H9 (cell line): Measurements from ENCODE around the gene SUSD2. TPM values are rescaled to one million over a fixed set of nuclear protein-coding genes. Genes with fewer than 3 reads are reported as not detected.
A peak's percentile ranks its signal among the peaks of the same experiment; 100 is the strongest.

Experiments
- DNase-seq: peaks from one replicate; pipeline ENCODE4 v3.0.0-alpha.2; 2017
- H2AFZ ChIP-seq: one replicate; pipeline ENCODE4 v1.6.1; 2013; ENCODE audit warnings: mild to moderate bottlenecking, low read length, control low read depth, moderate library complexity
- H2AK5ac ChIP-seq: 2 replicates; pipeline ENCODE4 v1.6.1; 2013; ENCODE audit warnings: low read length, control low read depth, mixed read lengths; ENCODE audit not compliant: insufficient read length
- H2BK120ac ChIP-seq: one replicate; pipeline ENCODE4 v1.6.1; 2013; ENCODE audit warnings: low read depth, mild to moderate bottlenecking, low read length, control low read depth, inconsistent platforms; ENCODE audit not compliant: poor library complexity, severe bottlenecking
- H2BK12ac ChIP-seq: 2 replicates; pipeline ENCODE4 v1.6.1; 2013; ENCODE audit warnings: low read length, control low read depth, mixed read lengths, low read depth; ENCODE audit not compliant: insufficient read length
- H2BK15ac ChIP-seq: 2 replicates; pipeline ENCODE4 v1.6.1; 2013; ENCODE audit warnings: low read depth, low read length, control low read depth
- H2BK20ac ChIP-seq: one replicate; pipeline ENCODE4 v1.6.1; 2013; ENCODE audit warnings: low read depth, mild to moderate bottlenecking, low read length, control low read depth, inconsistent platforms; ENCODE audit not compliant: poor library complexity, severe bottlenecking
- H2BK5ac ChIP-seq: 2 replicates; pipeline ENCODE4 v1.6.1; 2013; ENCODE audit warnings: low read length, control low read depth, mixed read lengths; ENCODE audit not compliant: insufficient read length
- H3K14ac ChIP-seq: 2 replicates; pipeline ENCODE4 v1.6.1; 2013; ENCODE audit warnings: low read length, control low read depth; ENCODE audit not compliant: insufficient read depth
- H3K18ac ChIP-seq: 2 replicates; pipeline ENCODE4 v1.6.1; 2013; ENCODE audit warnings: low read depth, mild to moderate bottlenecking, mixed read lengths, low read length, control low read depth; ENCODE audit not compliant: insufficient read length
- H3K23ac ChIP-seq: 2 replicates; pipeline ENCODE4 v1.6.1; 2013; ENCODE audit warnings: low read length, control low read depth, mixed read lengths, low read depth; ENCODE audit not compliant: insufficient read length
- H3K23me2 ChIP-seq: 2 replicates; pipeline ENCODE4 v1.6.1; 2013; ENCODE audit warnings: low read depth, mild to moderate bottlenecking, mixed read lengths, low read length, control low read depth; ENCODE audit not compliant: insufficient read length, poor library complexity, severe bottlenecking
- H3K27ac ChIP-seq: 2 replicates; pipeline ENCODE4 v1.5.1; 2013; ENCODE audit warnings: low read length, control low read depth, mixed read lengths, low read depth; ENCODE audit not compliant: insufficient read length
- H3K27me3 ChIP-seq: 2 replicates; pipeline ENCODE4 v1.6.1; 2013; ENCODE audit warnings: low read length, control low read depth, inconsistent platforms; ENCODE audit not compliant: insufficient read depth
- H3K4ac ChIP-seq: 2 replicates; pipeline ENCODE4 v1.6.1; 2013; ENCODE audit warnings: low read depth, mild to moderate bottlenecking, control low read depth, inconsistent platforms, low read length, moderate library complexity
- H3K4me1 ChIP-seq: 2 replicates; pipeline ENCODE4 v1.6.1; 2013; ENCODE audit warnings: low read length, control low read depth, inconsistent platforms; ENCODE audit not compliant: insufficient read depth
- H3K4me2 ChIP-seq: 2 replicates; pipeline ENCODE4 v1.6.1; 2013; ENCODE audit warnings: low read length, control low read depth, mixed read lengths; ENCODE audit not compliant: insufficient read length, insufficient read depth
- H3K56ac ChIP-seq: 2 replicates; pipeline ENCODE4 v1.6.1; 2013; ENCODE audit warnings: low read depth, mild to moderate bottlenecking, mixed read lengths, low read length, control low read depth; ENCODE audit not compliant: insufficient read length
- H3K79me1 ChIP-seq: 2 replicates; pipeline ENCODE4 v1.6.1; 2013; ENCODE audit warnings: low read depth, mild to moderate bottlenecking, moderate library complexity, low read length, control low read depth, inconsistent platforms; ENCODE audit not compliant: insufficient read depth, poor library complexity, severe bottlenecking
- H3K79me2 ChIP-seq: 2 replicates; pipeline ENCODE4 v1.6.1; 2013; ENCODE audit warnings: low read length, control low read depth, inconsistent platforms; ENCODE audit not compliant: insufficient read depth
- H3K9ac ChIP-seq: 2 replicates; pipeline ENCODE4 v1.6.1; 2013; ENCODE audit warnings: low read length, control low read depth, mixed read lengths; ENCODE audit not compliant: insufficient read length; ENCODE audit errors: extremely low read depth
- H3K9me3 ChIP-seq: one replicate; pipeline ENCODE4 v1.6.1; 2013; ENCODE audit warnings: low read depth, low read length, inconsistent platforms; ENCODE audit not compliant: control insufficient read depth
- H3T11ph ChIP-seq: one replicate; pipeline ENCODE4 v1.6.1; 2013; ENCODE audit warnings: mild to moderate bottlenecking, low read length, control low read depth, inconsistent platforms
- H4K20me1 ChIP-seq: one replicate; pipeline ENCODE4 v1.6.1; 2013; ENCODE audit not compliant: control insufficient read depth, insufficient read length, insufficient read depth
- H4K5ac ChIP-seq: 2 replicates; pipeline ENCODE4 v1.6.1; 2013; ENCODE audit warnings: low read depth, mild to moderate bottlenecking, mixed read lengths, low read length, control low read depth; ENCODE audit not compliant: insufficient read length
- H4K8ac ChIP-seq: replicated peaks from 2 replicates; pipeline ENCODE4 v1.6.1; 2013; ENCODE audit warnings: low read length, control low read depth, mixed read lengths, low read depth; ENCODE audit not compliant: insufficient read length
- H4K91ac ChIP-seq: 2 replicates; pipeline ENCODE4 v1.6.1; 2013; ENCODE audit warnings: low read depth, mild to moderate bottlenecking, moderate library complexity, mixed read lengths, low read length, control low read depth; ENCODE audit not compliant: insufficient read length
- H3K27ac Mint-ChIP-seq, 3 experiments: 2 replicates in 2 of 3; 3 replicates in 1 of 3; pipeline ENCODE4 v1.8.0; 2020 to 2021; ENCODE audit warnings: mixed read lengths in 3 of 3, mild to moderate bottlenecking in 1 of 3, moderate library complexity in 1 of 3
- H3K27me3 Mint-ChIP-seq: 2 replicates; pipeline ENCODE4 v1.8.0; 2021; ENCODE audit warnings: low read depth, mild to moderate bottlenecking, moderate library complexity, mixed read lengths
- H3K36me3 Mint-ChIP-seq, 3 experiments: 2 replicates in 2 of 3; 3 replicates in 1 of 3; pipeline ENCODE4 v1.8.0; 2020 to 2021; ENCODE audit warnings: low read depth in 3 of 3, mixed read lengths in 3 of 3; ENCODE audit not compliant: insufficient read depth in 1 of 3
- H3K4me1 Mint-ChIP-seq, 2 experiments: 2 replicates each; pipeline ENCODE4 v1.8.0; 2020; ENCODE audit warnings: mixed read lengths in 2 of 2
- H3K4me3 Mint-ChIP-seq, 2 experiments: 2 replicates in 1 of 2; 3 replicates in 1 of 2; pipeline ENCODE4 v1.8.0; 2020 to 2021; ENCODE audit warnings: mild to moderate bottlenecking in 2 of 2, mixed read lengths in 2 of 2, moderate library complexity in 1 of 2
- H3K9me3 Mint-ChIP-seq, 2 experiments: 2 replicates in 1 of 2; 3 replicates in 1 of 2; pipeline ENCODE4 v1.8.0; 2020; ENCODE audit warnings: mild to moderate bottlenecking in 2 of 2, mixed read lengths in 2 of 2, moderate library complexity in 1 of 2
- WGBS: extraction: QIAGEN DNeasy Blood & Tissue Kit; methylation state at CpG from one replicate; pipeline ENCODE4 v1.1.7; 2013; ENCODE audit warnings: missing lambda C conversion rate, low lambda C conversion rate, mixed read lengths; ENCODE audit not compliant: insufficient read length; ENCODE audit errors: extremely low coverage; 5-methylcytosine and 5-hydroxymethylcytosine counted together
- total RNA-seq: library from RNA; stranded (reverse); gene quantifications from 2 replicates; pipeline ENCODE4 v1.2.1, GENCODE V29; 2021
- TF ChIP-seq, protein P1 (sequence below): fragments of 200-600 bp; sonication (generic); conservative IDR thresholded peaks from 3 replicates; pipeline ENCODE4 v1.8.0; 2021; ENCODE audit warnings: antibody characterized with exemption, mild to moderate bottlenecking

The SUSD2 gene
- total RNA-seq, 1 experiment from 2014 or later: 4.2 TPM

DNA sequence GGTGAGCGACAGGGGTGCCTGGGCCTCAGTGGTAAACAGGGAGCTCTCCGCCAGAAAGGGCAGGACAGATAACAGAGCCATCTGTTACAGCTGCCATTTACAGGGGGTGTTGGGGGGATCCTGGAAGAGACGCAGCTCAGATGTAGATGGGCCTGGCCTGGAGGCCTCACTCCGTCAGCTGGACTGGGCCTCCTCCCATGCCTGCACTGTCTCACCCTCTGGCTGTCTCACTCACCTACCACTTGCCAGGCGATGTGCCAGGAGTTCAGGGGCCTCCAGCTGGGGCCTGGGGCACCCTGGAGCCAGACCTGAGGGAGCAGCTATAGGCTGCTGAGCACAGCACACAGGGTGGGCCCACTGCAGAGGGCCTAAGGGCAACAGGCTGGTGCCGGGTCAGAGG, 16.3 kb upstream of the SUSD2 start:
- H3K14ac ChIP-seq: no peak overlapping the region
- H3K9ac ChIP-seq: no peak overlapping the region
- no peaks in the 10 kb centered on the region for H3K4me1 ChIP-seq
- no peaks in the 10 kb centered on the region for H3K9me3 Mint-ChIP-seq
- no peak overlapping the region for H3K27ac ChIP-seq
- no peak overlapping the region; a peak in 1 of 5 replicates for H3K4me3 Mint-ChIP-seq
- no peak overlapping the region for H2BK20ac ChIP-seq
- no peak overlapping the region for H2BK120ac ChIP-seq
- no peak overlapping the region for H2BK12ac ChIP-seq
- TF ChIP-seq, protein P1, sequence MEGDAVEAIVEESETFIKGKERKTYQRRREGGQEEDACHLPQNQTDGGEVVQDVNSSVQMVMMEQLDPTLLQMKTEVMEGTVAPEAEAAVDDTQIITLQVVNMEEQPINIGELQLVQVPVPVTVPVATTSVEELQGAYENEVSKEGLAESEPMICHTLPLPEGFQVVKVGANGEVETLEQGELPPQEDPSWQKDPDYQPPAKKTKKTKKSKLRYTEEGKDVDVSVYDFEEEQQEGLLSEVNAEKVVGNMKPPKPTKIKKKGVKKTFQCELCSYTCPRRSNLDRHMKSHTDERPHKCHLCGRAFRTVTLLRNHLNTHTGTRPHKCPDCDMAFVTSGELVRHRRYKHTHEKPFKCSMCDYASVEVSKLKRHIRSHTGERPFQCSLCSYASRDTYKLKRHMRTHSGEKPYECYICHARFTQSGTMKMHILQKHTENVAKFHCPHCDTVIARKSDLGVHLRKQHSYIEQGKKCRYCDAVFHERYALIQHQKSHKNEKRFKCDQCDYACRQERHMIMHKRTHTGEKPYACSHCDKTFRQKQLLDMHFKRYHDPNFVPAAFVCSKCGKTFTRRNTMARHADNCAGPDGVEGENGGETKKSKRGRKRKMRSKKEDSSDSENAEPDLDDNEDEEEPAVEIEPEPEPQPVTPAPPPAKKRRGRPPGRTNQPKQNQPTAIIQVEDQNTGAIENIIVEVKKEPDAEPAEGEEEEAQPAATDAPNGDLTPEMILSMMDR: no peak
- H3T11ph ChIP-seq: no peak overlapping the region
- H3K27me3 ChIP-seq: no peaks in the 10 kb centered on the region
- H3K27me3 Mint-ChIP-seq: no peaks in the 10 kb centered on the region; the same call in 1 of the 2 replicates
- no peak overlapping the region for H2BK5ac ChIP-seq
- H3K23ac ChIP-seq: no peak overlapping the region
- H3K79me2 ChIP-seq: no peaks in the 10 kb centered on the region
- no peak overlapping the region for H3K4ac ChIP-seq
- peak overlapping the region in 1 of 3 experiments; percentile 78; a peak in 1 of 7 replicates for H3K27ac Mint-ChIP-seq
- H3K36me3 Mint-ChIP-seq: peaks cover 5 to 28% (median 26%) of the 10 kb centered on the region in 3 experiments
- no peak overlapping the region for H4K5ac ChIP-seq
- H3K4me1 Mint-ChIP-seq: peaks cover 5 to 9% of the 10 kb centered on the region in 2 experiments
- no peak overlapping the region for H2AK5ac ChIP-seq
- no peak for DNase-seq
- WGBS: no CpG with 5 or more reads among the region's 6 CpGs
- H3K79me1 ChIP-seq: no peaks in the 10 kb centered on the region
- no peak overlapping the region for H3K4me2 ChIP-seq
- no peak overlapping the region for H2BK15ac ChIP-seq
- H2AFZ ChIP-seq: no peak overlapping the region
- H4K91ac ChIP-seq: no peak overlapping the region
- no peak overlapping the region for H3K18ac ChIP-seq
- no peaks in the 10 kb centered on the region for H3K23me2 ChIP-seq
- no peak overlapping the region for H4K8ac ChIP-seq
- no peaks in the 10 kb centered on the region for H4K20me1 ChIP-seq
- H3K56ac ChIP-seq: no peak overlapping the region
- H3K9me3 ChIP-seq: no peaks in the 10 kb centered on the region
